ENCODE results near the gene ENDOV.

Gene ENDOV

DNA sequence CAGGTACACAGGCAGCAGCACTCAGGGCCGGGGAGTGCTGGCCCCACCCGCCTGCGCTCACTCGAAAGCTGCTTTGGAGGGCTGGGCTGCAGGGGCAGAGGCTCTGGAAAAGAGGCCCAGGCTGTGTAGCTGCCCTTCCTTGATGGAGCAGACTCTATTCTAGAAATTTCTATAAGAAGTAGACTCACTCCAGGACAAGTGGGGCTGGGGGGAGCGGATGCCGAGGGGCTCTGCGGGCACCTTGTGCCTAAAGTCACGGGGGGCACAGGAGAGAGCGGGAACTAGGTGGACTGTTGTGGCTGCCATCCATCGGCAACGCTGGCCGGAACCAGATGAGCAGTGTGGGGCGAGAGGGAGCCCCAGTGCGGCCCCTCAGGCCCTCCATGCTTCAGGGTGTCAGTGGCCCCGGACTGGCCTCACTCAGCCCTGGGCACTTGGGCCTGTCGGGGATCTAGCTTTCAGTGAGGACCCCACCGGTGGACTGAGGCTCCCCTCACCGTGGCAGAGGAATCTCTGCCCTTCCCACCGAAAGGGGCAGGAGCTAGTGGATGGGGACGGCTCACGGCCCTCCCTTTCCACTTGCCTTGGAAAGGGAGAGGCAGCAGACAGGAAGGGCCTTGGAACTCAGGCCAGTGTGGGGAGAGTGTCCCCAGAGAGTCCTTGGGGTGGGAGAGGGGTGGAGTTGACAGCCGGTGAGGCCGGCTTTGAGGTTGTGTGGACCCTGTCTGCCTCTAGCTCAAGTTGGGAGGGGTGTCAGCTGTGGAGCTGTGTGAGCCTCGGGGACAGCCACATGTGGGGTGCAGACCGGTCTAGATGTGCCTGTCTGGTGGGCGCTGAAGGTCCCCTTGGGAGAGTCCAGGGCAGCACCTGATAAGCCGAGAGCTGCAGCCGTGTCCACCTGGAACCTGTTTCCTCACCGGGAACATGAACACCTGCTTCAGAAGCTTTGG is 16.6 kb downstream of the ENDOV start:
- no peak for TF ChIP-seq CTCF (IDR thresholded peaks at IDR 0.05)
- Histone ChIP-seq H3K27ac (no peak overlapping the region), H3K4me3 (no peak overlapping the region)
- DNase-seq (ENCODE audit: low spot score): no peak

DNA sequence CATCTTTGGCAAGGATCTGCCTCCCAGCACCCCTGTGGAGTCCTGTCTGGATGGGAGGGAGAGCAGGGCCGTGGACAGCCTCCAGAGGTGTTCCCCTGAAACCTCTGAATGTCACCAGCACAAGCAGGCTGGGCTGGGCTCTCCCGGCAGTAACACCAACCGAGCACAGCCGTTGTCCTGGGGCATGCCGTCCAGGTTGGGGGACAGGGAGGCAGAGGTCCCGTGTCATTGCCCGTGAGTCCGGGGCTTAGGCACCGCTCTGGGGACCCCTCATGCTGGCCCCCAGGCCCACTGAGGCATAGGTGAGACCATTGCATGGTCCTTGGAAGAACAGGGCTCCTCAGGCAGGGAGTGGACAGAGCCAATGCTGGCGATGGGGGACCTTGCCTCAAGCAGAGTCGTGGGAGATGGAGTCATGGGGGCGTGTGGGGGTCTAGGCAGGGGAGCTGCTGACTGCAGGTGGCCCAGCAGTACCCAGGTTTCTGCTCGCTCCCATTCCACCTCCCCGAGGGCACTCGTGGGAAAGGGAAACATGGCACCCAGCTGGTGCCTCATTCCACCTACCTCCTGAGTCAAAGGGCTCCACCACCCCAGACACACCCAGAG is 17.5 kb downstream of the ENDOV start:
- no peak for DNase-seq (ENCODE audit: low spot score)
- TF ChIP-seq CTCF (IDR thresholded peaks at IDR 0.05): no peak
- no peak overlapping the region for H3K27ac ChIP-seq
- H3K4me3 ChIP-seq: no peak overlapping the region

DNA sequence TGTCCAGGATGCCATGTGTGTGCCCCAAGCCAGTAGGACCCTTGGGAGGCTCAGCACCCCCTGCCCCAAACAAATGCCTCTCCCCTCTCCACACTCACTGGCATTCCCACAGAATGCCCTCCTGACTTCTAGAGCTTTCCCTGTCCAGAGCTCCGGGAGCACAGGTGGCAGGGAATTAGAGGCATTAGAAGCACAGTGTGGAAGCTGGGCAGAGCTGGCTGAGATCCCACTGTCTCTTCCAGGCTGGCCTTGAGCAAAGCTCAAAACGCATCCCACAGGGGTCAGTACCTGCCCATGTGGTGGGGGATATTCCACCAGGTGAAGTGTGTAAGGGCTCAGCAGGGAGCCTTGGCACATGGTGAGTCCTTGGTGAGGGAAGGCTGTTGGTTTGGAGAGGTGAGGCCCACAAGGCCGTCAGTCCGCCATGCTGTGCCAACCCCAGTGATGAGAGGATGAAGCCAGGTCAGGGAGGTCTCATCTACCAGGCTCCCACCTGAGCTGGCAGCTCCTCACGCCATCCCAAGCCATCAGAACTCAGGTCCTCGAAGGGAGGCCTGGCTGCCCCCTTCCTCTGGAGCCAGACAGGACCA is 18.1 kb downstream of the ENDOV start:
- H3K27ac ChIP-seq: no peak overlapping the region
- no peak for DNase-seq (ENCODE audit: low spot score)
- H3K4me3 ChIP-seq: no peak overlapping the region
- no peak for TF ChIP-seq CTCF (IDR thresholded peaks at IDR 0.05)

DNA sequence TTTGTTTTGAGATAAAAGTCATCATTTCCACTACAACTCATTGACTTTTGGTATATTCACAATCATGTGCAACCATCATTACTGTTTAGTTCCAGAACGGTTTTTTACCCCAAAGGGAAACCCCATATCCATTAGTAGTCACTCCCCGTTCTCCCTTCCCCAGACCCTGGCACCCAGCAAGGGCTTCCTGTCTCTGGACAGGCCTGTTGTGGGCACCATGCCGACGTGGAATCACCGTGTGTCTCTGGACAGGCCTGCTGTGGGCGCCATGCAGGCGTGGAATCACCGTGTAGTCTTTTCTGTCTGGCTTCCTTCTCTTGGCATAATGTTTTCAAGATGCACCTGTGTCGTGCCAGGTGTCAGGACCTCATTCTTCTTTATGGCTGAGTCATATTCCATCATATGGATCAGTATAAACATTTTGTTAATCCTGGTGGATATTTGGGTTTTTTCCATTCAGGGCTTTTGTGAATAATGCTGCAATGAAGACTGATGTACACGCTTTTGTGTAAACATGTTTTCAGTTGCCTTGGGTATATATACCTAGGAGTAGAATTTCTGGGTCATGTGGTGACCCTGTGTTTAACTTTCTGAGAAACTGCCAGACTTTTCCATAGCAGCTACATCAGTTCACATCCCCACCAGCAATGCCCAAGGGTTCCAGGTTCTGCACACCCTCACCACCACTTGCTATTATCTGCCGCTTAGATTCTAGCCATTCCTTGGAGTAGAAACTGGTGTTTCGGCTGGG is 19.1 kb downstream of the ENDOV start:
- H3K27ac ChIP-seq: no peak overlapping the region
- TF ChIP-seq CTCF (IDR thresholded peaks at IDR 0.05): no peak
- no peak for DNase-seq (ENCODE audit: low spot score)
- H3K4me3 ChIP-seq: no peak overlapping the region

- no peak overlapping the region for H3K27ac ChIP-seq
- TF ChIP-seq CTCF (IDR thresholded peaks at IDR 0.05): no peak
- no peak overlapping the region for H3K4me3 ChIP-seq
- no peak for DNase-seq (ENCODE audit: low spot score)
These were observed 22.6 kb downstream of the ENDOV start for GRCh38 chr17:80437532-80437931.

- Histone ChIP-seq H3K27ac (no peak overlapping the region), H3K4me3 (no peak overlapping the region)
- no peak for DNase-seq (ENCODE audit: low spot score)
- TF ChIP-seq CTCF (IDR thresholded peaks at IDR 0.05): no peak
These were observed 23.8 kb downstream of the ENDOV start for GRCh38 chr17:80438806-80439205.
